ENCODE data around the gene CDH16. TPM values are rescaled to one million over a fixed set of nuclear protein-coding genes. Genes with fewer than 3 reads are reported as not detected.

CDH16 gene
- total RNA-seq, 1 donor from 2014 or later = not detected

GRCh38 chr16:66905633-66906539 is 12.8 kb downstream of the CDH16 start:
- no peak overlapping the region for H3K4me3 ChIP-seq
- peak overlapping the region; percentile 61 for H3K27ac ChIP-seq
- no peaks in the 10 kb centered on the region for H3K9me3 ChIP-seq
- H3K36me3 ChIP-seq = no peaks in the 10 kb centered on the region
- intact Hi-C loops (cut with DNase I) = no loop called here
- no peaks in the 10 kb centered on the region for H3K27me3 ChIP-seq
- no peak for TF ChIP-seq CTCF (IDR thresholded peaks at IDR 0.05)
- ATAC-seq = no peak
- H3K4me1 ChIP-seq = peaks cover 14% of the 10 kb centered on the region
- DNase-seq = no peak

- intact Hi-C loops (cut with DNase I) = no loop called here
- H3K9me3 ChIP-seq = no peaks in the 10 kb centered on the region
- peaks cover 21% of the 10 kb centered on the region for H3K4me1 ChIP-seq
- no peak for DNase-seq
- no peaks in the 10 kb centered on the region for H3K27me3 ChIP-seq
- peak overlapping the region; percentile 61 for H3K27ac ChIP-seq
- ATAC-seq = no peak
- no peak for TF ChIP-seq CTCF (IDR thresholded peaks at IDR 0.05)
- H3K36me3 ChIP-seq = no peaks in the 10 kb centered on the region
- no peak overlapping the region for H3K4me3 ChIP-seq
These were observed 13.6 kb downstream of the CDH16 start for GRCh38 chr16:66904846-66905632.

- no peak for TF ChIP-seq CTCF (IDR thresholded peaks at IDR 0.05)
- H3K9me3 ChIP-seq = no peaks in the 10 kb centered on the region
- peak overlapping the region; percentile 61 for H3K27ac ChIP-seq
- no peaks in the 10 kb centered on the region for H3K36me3 ChIP-seq
- peaks cover 27% of the 10 kb centered on the region for H3K4me1 ChIP-seq
- no peaks in the 10 kb centered on the region for H3K27me3 ChIP-seq
- intact Hi-C loops (cut with DNase I) = no loop called here
- ATAC-seq (no peak), DNase-seq (no peak)
- H3K4me3 ChIP-seq = no peak overlapping the region
These were observed 14.2 kb downstream of the CDH16 start for GRCh38 chr16:66904428-66904845.

GRCh38 chr16:66903544-66904427 is 14.9 kb downstream of the CDH16 start:
- TF ChIP-seq CTCF (IDR thresholded peaks at IDR 0.05) = no peak
- H3K4me1 ChIP-seq = peaks cover 34% of the 10 kb centered on the region
- no peaks in the 10 kb centered on the region for H3K9me3 ChIP-seq
- no peaks in the 10 kb centered on the region for H3K36me3 ChIP-seq
- H3K4me3 ChIP-seq = no peak overlapping the region
- DNase-seq (no peak), ATAC-seq (no peak)
- no peaks in the 10 kb centered on the region for H3K27me3 ChIP-seq
- peak overlapping the region; percentile 61 for H3K27ac ChIP-seq
- intact Hi-C loops (cut with DNase I) = no loop called here

Measured in upper lobe of right lung (tissue), 1 donor.